HepG2 (cell line): ENCODE measurements around the gene SERPINE2. TPM values are rescaled to one million over a fixed set of nuclear protein-coding genes. Genes with fewer than 3 reads are reported as not detected.

Experiments used
- ATAC-seq: fragments of 200-7000 bp; cut with Tn5 transposase; 3 replicates; pipeline ENCODE4 v1.9.1; 2020; ENCODE audit warnings: mild to moderate bottlenecking, moderate library complexity
- BruUV-seq: library from RNA; stranded (reverse); fragments of 400-500 nt; replicated peaks from 2 replicates; lab custom pipeline; 2021; lab: Mats Ljungman, UMichigan
- CTCF ChIA-PET: fragments of 300-600 bp; formaldehyde crosslinking; extraction: SDS; loops from one replicate; lab custom pipeline; 2021; ENCODE audit warnings: low total read pairs, inconsistent platforms, low intra/inter-chr PET ratio; lab: Yijun Ruan, JAX
- POLR2A ChIA-PET: fragments of 350-600 bp; sonication (Branson Sonifier 250); formaldehyde crosslinking; loops from one replicate; lab custom pipeline; 2020; ENCODE audit warnings: antibody characterized with exemption, inconsistent platforms; lab: Yijun Ruan, JAX
- DNase-seq: peaks from one replicate; pipeline ENCODE4 v3.0.0-alpha.2; 2015; ENCODE audit warnings: low spot score
- FAIRE-seq: peaks from 3 replicates; lab custom pipeline; 2011; peaks lifted over from hg19 to GRCh38; lab: Jason Lieb, UNC
- H2AFZ ChIP-seq: one replicate; pipeline ENCODE4 v1.6.1; 2011; ENCODE audit warnings: low read length, inconsistent platforms
- H3K27ac ChIP-seq: fragments of 300-600 bp; 3 replicates; pipeline ENCODE4 v1.8.0; 2011; ENCODE audit warnings: mixed run types, mild to moderate bottlenecking, mixed read lengths, low read length, inconsistent platforms; ENCODE audit not compliant: insufficient read depth; ENCODE audit errors: extremely low read length
- H3K27me3 ChIP-seq, 2 experiments: fragments of 200-600 bp in 1 of 2; 2 replicates in 1 of 2; 3 replicates in 1 of 2; pipeline versions ENCODE4 v1.6.0 to v1.8.0; 2011; ENCODE audit warnings: low read length in 2 of 2, mild to moderate bottlenecking in 2 of 2, moderate library complexity in 2 of 2, inconsistent platforms in 1 of 2; ENCODE audit not compliant: insufficient read depth in 2 of 2, control insufficient read depth in 1 of 2
- H3K36me3 ChIP-seq, 2 experiments: fragments of 200-600 bp in 1 of 2; replicated peaks in 1 of 2; 2 replicates in 1 of 2; 3 replicates in 1 of 2; pipeline versions ENCODE4 v1.5.1 to v1.8.0; 2011; ENCODE audit warnings: low read length in 2 of 2, inconsistent platforms in 1 of 2; ENCODE audit not compliant: insufficient read depth in 2 of 2, control insufficient read depth in 1 of 2
- H3K4me1 ChIP-seq: 2 replicates; pipeline ENCODE4 v1.5.1; 2012; ENCODE audit warnings: low read length, inconsistent platforms; ENCODE audit not compliant: insufficient read depth
- H3K4me2 ChIP-seq: 2 replicates; pipeline ENCODE4 v1.6.0; 2011; ENCODE audit warnings: low read depth, low read length, inconsistent platforms
- H3K4me3 ChIP-seq, 3 experiments: fragments of 200-600 bp in 1 of 3; sonication (generic), shearing (Covaris generic) in 1 of 3; replicated peaks in 1 of 3; 2 replicates each; pipeline ENCODE4 v1.5.1; 2011 to 2016; ENCODE audit warnings: low read length in 3 of 3, inconsistent platforms in 2 of 3, low read depth in 2 of 3, mild to moderate bottlenecking in 2 of 3, control low read depth in 1 of 3, mixed read lengths in 1 of 3; ENCODE audit not compliant: insufficient read depth in 1 of 3
- H3K79me2 ChIP-seq: one replicate; pipeline ENCODE4 v1.6.1; 2011; ENCODE audit warnings: low read length, inconsistent platforms; ENCODE audit not compliant: insufficient read depth
- H3K9ac ChIP-seq: 2 replicates; pipeline ENCODE4 v1.6.0; 2011; ENCODE audit warnings: mild to moderate bottlenecking, low read depth, low read length, inconsistent platforms; ENCODE audit not compliant: insufficient read depth
- H3K9me3 ChIP-seq: 2 replicates; pipeline ENCODE4 v1.5.1; 2012; ENCODE audit warnings: mild to moderate bottlenecking, low read length
- H4K20me1 ChIP-seq: 2 replicates; pipeline ENCODE4 v1.6.0; 2011; ENCODE audit warnings: inconsistent platforms, mild to moderate bottlenecking, low read length, moderate library complexity; ENCODE audit not compliant: insufficient read depth
- ATAD3A ChIP-seq: sonication (generic); formaldehyde crosslinking; IDR thresholded peaks from 2 replicates; pipeline ENCODE4 v1.4.0; 2020; ENCODE audit warnings: missing genetic modification reagents
- ATRX ChIP-seq: sonication (generic); formaldehyde crosslinking; IDR thresholded peaks from 2 replicates; pipeline ENCODE4 v1.4.0; 2020; ENCODE audit warnings: missing genetic modification reagents, borderline replicate concordance
- BHLHE40 ChIP-seq: IDR thresholded peaks from 2 replicates; pipeline ENCODE4 v1.6.1; 2011; ENCODE audit warnings: low read length, improper control_type of control experiment
- CENPBD1 ChIP-seq: sonication (generic); formaldehyde crosslinking; IDR thresholded peaks from 2 replicates; pipeline ENCODE4 v1.8.0; 2022; ENCODE audit warnings: missing genetic modification reagents, low read depth, mild to moderate bottlenecking, borderline replicate concordance
- FOSL2 ChIP-seq: sonication (generic); formaldehyde crosslinking; IDR thresholded peaks from 2 replicates; pipeline ENCODE4 v1.4.0; 2020; ENCODE audit warnings: missing genetic modification reagents
- HNF4A ChIP-seq: sonication (generic); formaldehyde crosslinking; IDR thresholded peaks from 2 replicates; pipeline ENCODE4 v1.4.0; 2020; ENCODE audit warnings: missing genetic modification reagents
- HNF4G ChIP-seq, 2 experiments: sonication (generic) in 1 of 2; formaldehyde crosslinking in 1 of 2; IDR thresholded peaks; 2 replicates each; pipeline versions ENCODE4 v1.4.0 to v1.6.1; 2011 to 2020; ENCODE audit warnings: borderline replicate concordance in 2 of 2, low read depth in 2 of 2, mild to moderate bottlenecking in 2 of 2, low read length in 1 of 2, missing genetic modification reagents in 1 of 2, moderate library complexity in 1 of 2
- KLF13 ChIP-seq: sonication (generic); formaldehyde crosslinking; IDR thresholded peaks from 2 replicates; pipeline ENCODE4 v1.4.0; 2020; ENCODE audit warnings: mild to moderate bottlenecking, missing genetic modification reagents
- NR3C1 ChIP-seq: sonication (generic); formaldehyde crosslinking; IDR thresholded peaks from 2 replicates; pipeline ENCODE4 v1.4.0; 2020; ENCODE audit warnings: missing genetic modification reagents
- PATZ1 ChIP-seq: sonication (generic); formaldehyde crosslinking; IDR thresholded peaks from 2 replicates; pipeline ENCODE4 v1.4.0; 2020; ENCODE audit warnings: missing genetic modification reagents
- PBX2 ChIP-seq: IDR thresholded peaks from 2 replicates; pipeline ENCODE4 v1.6.1; 2016; ENCODE audit warnings: control low read depth
- SETDB1 ChIP-seq: sonication (generic); formaldehyde crosslinking; IDR thresholded peaks from 2 replicates; pipeline ENCODE4 v1.5.1; 2020; ENCODE audit warnings: missing genetic modification reagents, mild to moderate bottlenecking, borderline replicate concordance
- SOX5 ChIP-seq: IDR thresholded peaks from 2 replicates; pipeline ENCODE4 v1.6.1; 2016; ENCODE audit warnings: borderline replicate concordance
- ZNF761 ChIP-seq: sonication (generic); formaldehyde crosslinking; conservative IDR thresholded peaks from 2 replicates; pipeline ENCODE4 v1.4.0; 2020; ENCODE audit warnings: mild to moderate bottlenecking, missing genetic modification reagents
- ZNF770 ChIP-seq: sonication (generic); formaldehyde crosslinking; IDR thresholded peaks from 2 replicates; pipeline ENCODE4 v1.5.0; 2020; ENCODE audit warnings: mild to moderate bottlenecking, missing genetic modification reagents
- ZNF83 ChIP-seq: sonication (generic); formaldehyde crosslinking; IDR thresholded peaks from 2 replicates; pipeline ENCODE4 v1.4.0; 2020; ENCODE audit warnings: missing genetic modification reagents, mild to moderate bottlenecking, borderline replicate concordance
- WGBS: methylation state at CpG from one replicate; pipeline ENCODE4 v1.1.6; 2017; ENCODE audit warnings: low lambda C conversion rate; 5-methylcytosine and 5-hydroxymethylcytosine counted together
- in situ Hi-C: cut with HindIII; loops from 2 replicates; pipeline ENCODE4 v1.10.0; 2017; ENCODE audit warnings: low pct_unique_long_range_greater_than_20kb; ENCODE audit not compliant: extremely low pct_ligation_motif_present
- intact Hi-C: fragments of 100-400 bp; cut with micrococcal nuclease; formaldehyde crosslinking; loops from one replicate; pipeline ENCODE4 v1.10.0; 2022; ENCODE audit not compliant: unreplicated experiment
- polyA plus RNA-seq, 8 experiments: library from polyadenylated mRNA; depleted of rRNA in 3 of 8; stranded (reverse) in 7 of 8; unstranded in 1 of 8; fragments of >200 nt; fragmentation: Illumina TruSeq in 4 of 8; extraction: Trizol in 4 of 8; gene quantifications; 2 replicates each; pipeline versions ENCODE4 v1.2.1 to v1.2.3, GENCODE V29; 2011 to 2016; ENCODE audit warnings: low read depth in 4 of 8, missing spikeins in 1 of 8, mixed read lengths in 1 of 8; ENCODE audit not compliant: insufficient read depth in 1 of 8
- total RNA-seq, 5 experiments: library from RNA; depleted of rRNA; stranded (reverse); fragments of >200 nt; fragmentation: Illumina TruSeq; extraction: Trizol; gene quantifications; 2 replicates each; pipeline ENCODE4 v1.2.3, GENCODE V29; 2016; ENCODE audit warnings: low read depth in 1 of 5

SERPINE2 gene
- total and polyA plus RNA-seq, 2 of the 13 experiments (the other 11 are each of a cell fraction or from before 2014, with no cell fraction given): 7.9 to 18.1 TPM

- Histone ChIP-seq H3K27ac (no peak overlapping the region), H3K4me1 (peaks cover 9% of the 10 kb centered on the region), H4K20me1 (no peaks in the 10 kb centered on the region), H3K4me3 (no peak overlapping the region), H3K9me3 (peaks cover 13% of the 10 kb centered on the region; the same call in 1 of the 2 replicates), H3K79me2 (no peaks in the 10 kb centered on the region), H3K4me2 (no peak overlapping the region)
- BruUV-seq: no TSS peak
- peak; percentile 17 for DNase-seq
- ATAC-seq: peak; percentile 67
- FAIRE-seq: no peak
- 6% methylated on average over 3 of the region's 3 CpGs for whole genome bisulfite sequencing
- in situ Hi-C loops: no loop called here
- TF ChIP-seq PBX2 (CRISPR knock-in tag): peak; percentile 53
- no peak for TF ChIP-seq SOX5 (CRISPR knock-in tag)
- TF ChIP-seq PATZ1 (CRISPR knock-in tag): no peak
- peak; percentile 42; the same call in 1 of the 2 replicates for TF ChIP-seq BHLHE40
- TF ChIP-seq NR3C1: no peak
- TF ChIP-seq HNF4G (IDR thresholded peaks at IDR 0.05; ENCODE audit: borderline replicate concordance, low read depth, low read length): peak; percentile 20; the same call in 1 of the 2 replicates
- no peak for TF ChIP-seq HNF4G (CRISPR knock-in tag; IDR thresholded peaks at IDR 0.05; ENCODE audit: borderline replicate concordance, low read depth)
- TF ChIP-seq HNF4A (CRISPR knock-in tag): peak; percentile 57; the same call in 1 of the 2 replicates
- no peak for TF ChIP-seq ZNF761
- no peak for TF ChIP-seq ZNF83 (CRISPR knock-in tag)
- TF ChIP-seq ZNF770 (CRISPR knock-in tag): no peak
- TF ChIP-seq CENPBD1: no peak
- TF ChIP-seq ATRX: no peak
- no peak for TF ChIP-seq SETDB1
- TF ChIP-seq ATAD3A: no peak
- TF ChIP-seq FOSL2 (CRISPR knock-in tag): 0 out of 2 replicates have a peak, but pooled peaks have one; percentile 13
- no peak for TF ChIP-seq KLF13 (CRISPR knock-in tag)
- TF ChIP-seq, all 625 proteins: peak for 5
- no peak overlapping the region for H3K9ac ChIP-seq
- intact Hi-C loops: no loop called here
- CTCF ChIA-PET: no interaction called here
- POLR2A ChIA-PET: no interaction called here
- peaks cover 0 to 24% of the 10 kb centered on the region in 2 experiments; a peak in 1 of 5 replicates for H3K27me3 ChIP-seq
- H3K36me3 ChIP-seq: no peaks in the 10 kb centered on the region
- no peak overlapping the region for H2AFZ ChIP-seq
These were observed 36.5 kb upstream of the SERPINE2 start for GRCh38 chr2:224075588-224075987.
